ENCODE results near the gene CCDC51. TPM values are rescaled to one million over a fixed set of nuclear protein-coding genes. Genes with fewer than 3 reads are reported as not detected.
A peak's percentile ranks its signal among the peaks of the same experiment; 100 is the strongest.
"Not testable (repeated sequence)": the region's sequence is repeated elsewhere in the genome, so short reads cannot be mapped to it uniquely, and the experiment has no call there.

Gene CCDC51
- 10 to 100 TPM in 2 of 3 donors, 1 to 10 TPM in 1; 5.5 to 14.1 (median 11.6) TPM for polyA plus RNA-seq

- peak within 1 kb of the TSS; percentile 51 for H3K27ac ChIP-seq (ENCODE audit: low read depth, low read length)
- 0 to 1% (median 0%) methylated on average over 54 of the region's 54 CpGs for WGBS, 3 donors
Measured at GRCh38 chr3:48439820-48440589, at the start of gene CCDC51, which contains the start of gene TMA7. Gene CCDC51 (minus strand): TSS chr3:48440119. CDS start chr3:48435128, 4,991 bp downstream. Gene TMA7 (plus strand): TSS chr3:48440257. CDS start chr3:48440297, 40 bp downstream.

- no peak overlapping the region for H3K27ac ChIP-seq (ENCODE audit: low read depth, low read length)
- 92 to 94% (median 93%) methylated on average over 5 of the region's 5 CpGs for WGBS, 3 donors
Measured at GRCh38 chr3:48486952-48487351, 47.0 kb upstream of the CCDC51 start.

- 92 to 96% (median 95%) methylated on average over 6 of the region's 6 CpGs for WGBS, 3 donors
- not testable (repeated sequence) for H3K27ac ChIP-seq (ENCODE audit: low read depth, low read length)
Measured at GRCh38 chr3:48482822-48483221, 42.9 kb upstream of the CCDC51 start.

- 95 to 98% (median 96%) methylated on average over 11 of the region's 11 CpGs for WGBS, 3 donors
- H3K27ac ChIP-seq (ENCODE audit: low read depth, low read length): not testable (repeated sequence)
Measured at GRCh38 chr3:48480891-48481290, 41.0 kb upstream of the CCDC51 start.

GRCh38 chr3:48478626-48479555 lies 39.0 kb upstream of the CCDC51 start:
- WGBS, 3 donors: 59 to 83% (median 65%) methylated on average over 19 of the region's 19 CpGs
- no peak overlapping the region for H3K27ac ChIP-seq (ENCODE audit: low read depth, low read length)

- H3K27ac ChIP-seq (ENCODE audit: low read depth, low read length): no peak overlapping the region
- 79 to 84% (median 84%) methylated on average over 9 of the region's 9 CpGs for WGBS, 3 donors
Measured at GRCh38 chr3:48477959-48478520, 38.1 kb upstream of the CCDC51 start.

- 87 to 92% (median 87%) methylated on average over 9 of the region's 9 CpGs for WGBS, 3 donors
- H3K27ac ChIP-seq (ENCODE audit: low read depth, low read length): no peak overlapping the region
Measured at GRCh38 chr3:48476426-48477053, 36.6 kb upstream of the CCDC51 start.

- H3K27ac ChIP-seq (ENCODE audit: low read depth, low read length): no peak overlapping the region
- WGBS, 3 donors: 86% methylated on average over 11 of the region's 11 CpGs
Measured at GRCh38 chr3:48475188-48475587, 35.3 kb upstream of the CCDC51 start.

- H3K27ac ChIP-seq (ENCODE audit: low read depth, low read length): no peak overlapping the region
- WGBS, 3 donors: 74 to 80% (median 79%) methylated on average over 4 of the region's 4 CpGs
Measured at GRCh38 chr3:48474619-48475018, 34.7 kb upstream of the CCDC51 start.

GRCh38 chr3:48474031-48474430 lies 34.1 kb upstream of the CCDC51 start:
- H3K27ac ChIP-seq (ENCODE audit: low read depth, low read length): not testable (repeated sequence)
- WGBS, 3 donors: 88 to 96% (median 94%) methylated on average over 4 of the region's 4 CpGs

- H3K27ac ChIP-seq (ENCODE audit: low read depth, low read length): no peak overlapping the region
- 61 to 81% (median 73%) methylated on average over 5 of the region's 5 CpGs for WGBS, 3 donors
Measured at GRCh38 chr3:48473617-48473952, 33.7 kb upstream of the CCDC51 start.

GRCh38 chr3:48472923-48473616 lies 33.2 kb upstream of the CCDC51 start:
- H3K27ac ChIP-seq (ENCODE audit: low read depth, low read length): peak overlapping the region; percentile 68
- 0 to 6% (median 3%) methylated on average over 16 to 17 of the region's 17 CpGs for WGBS, 3 donors

GRCh38 chr3:48472673-48472922 lies 32.7 kb upstream of the CCDC51 start:
- peak overlapping the region; percentile 68 for H3K27ac ChIP-seq (ENCODE audit: low read depth, low read length)
- 1 to 2% (median 2%) methylated on average over 5 of the region's 5 CpGs for WGBS, 3 donors

- 36 to 62% (median 52%) methylated on average over 1 of the region's 1 CpG for WGBS, 3 donors
- no peak overlapping the region for H3K27ac ChIP-seq (ENCODE audit: low read depth, low read length)
Measured at GRCh38 chr3:48470286-48470685, 30.4 kb upstream of the CCDC51 start.

GRCh38 chr3:48469046-48469915 lies 29.4 kb upstream of the CCDC51 start:
- WGBS, 3 donors: 80 to 83% (median 83%) methylated on average over 28 to 29 of the region's 29 CpGs
- H3K27ac ChIP-seq (ENCODE audit: low read depth, low read length): no peak overlapping the region

GRCh38 chr3:48468329-48468731 lies 28.4 kb upstream of the CCDC51 start:
- 38 to 77% (median 71%) methylated on average over 8 of the region's 8 CpGs for WGBS, 3 donors

GRCh38 chr3:48467473-48468267 lies 27.8 kb upstream of the CCDC51 start:
- peak overlapping the region; percentile 23 for H3K27ac ChIP-seq (ENCODE audit: low read depth, low read length)
- 54 to 67% (median 56%) methylated on average over 7 of the region's 7 CpGs for WGBS, 3 donors

More at GRCh38 chr3:48468329-48468731, 28.4 kb upstream of the CCDC51 start:
- no peak overlapping the region for H3K27ac ChIP-seq (ENCODE audit: low read depth, low read length)
